Panc1 (cell line): ENCODE measurements around the gene RCN1.
A peak's percentile ranks its signal among the peaks of the same experiment; 100 is the strongest.

Experiments
- CTCF ChIP-seq: fragments of 450-650 bp; IDR thresholded peaks from 2 replicates; pipeline ENCODE4 v1.5.1; 2017; ENCODE audit warnings: mild to moderate bottlenecking
- POLR2AphosphoS5 ChIP-seq: IDR thresholded peaks from 2 replicates; pipeline ENCODE4 v1.6.1; 2012; ENCODE audit warnings: mild to moderate bottlenecking, low read depth, low read length, moderate library complexity

GRCh38 chr11:32154275-32154674, 63.4 kb downstream of the RCN1 start:
- TF ChIP-seq POLR2AphosphoS5 (no peak), CTCF (peak; percentile 20)
